ENCODE measurements around the gene SLC35A5.
A peak's percentile ranks its signal among the peaks of the same experiment; 100 is the strongest.

SLC35A5 gene

DNA sequence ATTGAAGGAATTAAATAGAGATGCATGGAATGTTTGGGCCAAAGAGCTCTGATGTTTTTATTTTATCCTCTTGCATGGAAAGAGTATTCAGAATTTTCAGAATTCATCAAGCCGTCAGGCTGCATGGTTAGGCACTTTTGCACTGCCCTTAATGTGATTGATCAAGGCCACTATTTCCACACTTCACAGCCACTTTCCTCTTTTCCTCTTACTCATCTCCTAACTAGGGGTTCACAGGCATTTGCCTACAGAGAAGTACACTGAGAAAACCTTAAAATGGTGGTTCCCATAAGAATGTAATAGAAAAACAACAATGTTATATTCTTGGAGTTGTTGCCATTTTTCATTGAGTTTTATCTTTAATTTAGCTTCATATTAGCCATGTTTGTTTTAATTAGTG is 10.9 kb downstream of the SLC35A5 start:
- no peak for DNase-seq (ENCODE audit: low read depth in 2 of 2)

DNA sequence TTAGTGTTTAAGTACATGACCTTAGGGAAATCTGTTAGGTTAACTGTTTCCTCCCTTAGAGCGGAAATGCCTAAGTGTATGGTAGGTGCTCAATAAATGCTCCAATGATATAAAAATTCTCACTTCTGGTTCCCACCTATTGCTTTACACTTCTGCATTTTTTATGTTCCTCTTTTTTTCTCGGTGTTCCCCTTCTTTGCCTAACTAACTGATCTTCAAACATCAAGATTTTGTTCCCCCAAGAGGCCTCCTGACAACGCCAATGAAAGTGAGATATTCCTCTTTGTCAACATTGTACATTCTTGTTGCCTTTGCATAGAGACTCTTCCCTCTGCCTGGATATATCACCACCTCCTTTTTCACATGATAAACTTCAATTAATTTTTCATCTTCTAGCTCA is 17.4 kb downstream of the SLC35A5 start:
- no peak for DNase-seq (ENCODE audit: low read depth in 2 of 2)

DNA sequence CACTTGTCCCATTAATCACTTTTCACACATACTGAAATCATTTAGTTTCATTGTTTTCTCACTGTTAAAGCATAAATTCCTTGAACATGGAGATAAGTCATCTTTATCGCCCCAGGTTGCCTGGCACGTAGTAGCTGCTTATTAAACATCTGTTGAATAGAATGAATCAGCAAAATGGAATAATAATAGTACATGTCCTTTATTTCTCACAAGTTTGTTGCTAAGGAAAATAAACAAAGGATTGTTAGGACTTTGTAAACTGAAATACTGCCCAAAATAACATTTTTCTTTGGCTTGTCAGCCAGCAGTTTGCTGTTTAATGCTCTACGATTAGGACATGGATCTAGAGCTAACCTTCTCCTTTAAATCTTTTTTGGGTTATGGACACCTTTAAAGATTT is 17.9 kb downstream of the SLC35A5 start:
- no peak for DNase-seq (ENCODE audit: low read depth in 2 of 2)

- peak; percentile 24 to 32 for DNase-seq (ENCODE audit: low read depth in 2 of 2)
Measured at GRCh38 chr3:112582244-112582874, 20.5 kb downstream of the SLC35A5 start.

- no peak for DNase-seq (ENCODE audit: low read depth in 2 of 2)
Measured at GRCh38 chr3:112583105-112583504, 21.3 kb downstream of the SLC35A5 start.

DNA sequence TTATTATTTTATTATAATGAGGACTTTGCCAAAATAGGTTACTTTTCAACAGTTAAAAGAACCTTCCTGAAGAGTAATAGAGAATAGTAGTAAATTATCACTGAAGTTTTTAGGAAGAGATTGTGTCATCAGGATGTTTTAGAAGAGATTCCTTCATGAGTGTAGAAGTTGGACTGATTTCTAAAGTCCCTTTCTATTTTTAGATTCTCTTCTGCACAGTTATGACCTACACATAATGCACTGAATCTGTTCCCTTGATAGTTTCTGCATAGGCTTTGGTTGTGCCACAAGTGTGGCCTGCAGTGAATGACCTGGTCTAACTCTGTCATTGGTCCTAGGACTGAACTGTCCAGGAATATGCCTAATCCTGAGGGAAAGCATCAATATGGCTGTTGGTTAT is 23.9 kb downstream of the SLC35A5 start:
- DNase-seq (ENCODE audit: low read depth in 2 of 2) = no peak

GRCh38 chr3:112587336-112587735 is 25.5 kb downstream of the SLC35A5 start:
- no peak for DNase-seq (ENCODE audit: low read depth in 2 of 2)

GRCh38 chr3:112593258-112593657 is 31.4 kb downstream of the SLC35A5 start:
- no peak for DNase-seq (ENCODE audit: low read depth in 2 of 2)

DNA sequence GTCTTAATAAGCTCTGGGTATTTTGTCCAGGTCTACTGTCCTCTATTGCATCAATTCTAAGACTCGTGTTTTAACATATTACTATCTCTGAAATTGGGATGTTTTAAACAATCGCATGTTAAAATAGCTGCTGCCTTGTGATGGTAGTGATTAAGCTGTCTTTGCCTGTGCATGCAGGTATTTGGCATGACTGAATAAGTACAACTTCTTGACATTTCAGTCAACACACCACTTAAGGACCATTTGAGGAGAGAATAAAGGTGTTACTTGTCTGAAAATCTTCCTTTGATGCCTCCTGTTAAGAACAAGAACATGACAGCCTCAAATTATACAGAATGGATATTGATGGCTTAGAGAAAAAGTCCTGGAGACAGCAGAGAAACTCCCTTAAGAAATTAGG is 33.0 kb downstream of the SLC35A5 start:
- no peak for DNase-seq (ENCODE audit: low read depth in 2 of 2)

DNA sequence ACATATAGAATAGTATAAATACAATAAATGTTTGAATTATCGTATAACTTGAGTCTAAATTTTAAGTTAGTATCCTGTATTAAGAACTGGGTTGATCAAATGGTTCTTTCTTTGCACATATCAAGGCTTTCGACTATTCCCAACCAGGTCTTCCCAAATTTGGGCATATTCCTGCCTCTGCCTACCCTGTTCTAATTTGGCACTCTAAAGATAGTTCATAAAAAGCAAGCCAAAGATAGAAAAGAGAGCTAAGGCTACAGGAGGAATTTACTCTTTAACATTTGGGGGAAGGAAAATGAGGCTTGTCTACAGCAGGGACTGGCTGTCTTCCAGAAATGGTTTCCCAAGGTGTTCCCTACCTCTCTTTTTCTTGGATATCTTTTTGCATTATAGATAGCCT is 36.1 kb downstream of the SLC35A5 start:
- DNase-seq (ENCODE audit: low read depth in 2 of 2) = no peak

DNA sequence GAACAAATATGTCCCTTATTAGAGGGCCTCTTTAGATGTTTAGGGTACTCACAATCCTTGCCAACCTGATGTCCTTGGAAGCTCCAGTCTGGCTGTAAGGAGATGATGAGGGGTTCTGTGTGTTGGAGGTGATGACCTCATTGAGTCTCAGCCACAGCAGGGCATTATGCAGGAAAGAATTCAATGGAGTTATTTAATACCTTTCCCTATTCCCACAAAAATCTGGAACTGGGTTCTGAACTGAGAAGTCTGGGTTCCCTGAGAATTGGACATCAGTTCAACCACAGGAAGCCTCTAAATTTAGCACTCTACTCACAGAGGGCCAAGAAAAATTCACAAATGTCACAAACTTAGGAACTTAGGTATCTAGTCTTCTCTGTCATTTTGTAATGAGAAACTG is 36.9 kb downstream of the SLC35A5 start:
- DNase-seq (ENCODE audit: low read depth in 2 of 2) = no peak

DNA sequence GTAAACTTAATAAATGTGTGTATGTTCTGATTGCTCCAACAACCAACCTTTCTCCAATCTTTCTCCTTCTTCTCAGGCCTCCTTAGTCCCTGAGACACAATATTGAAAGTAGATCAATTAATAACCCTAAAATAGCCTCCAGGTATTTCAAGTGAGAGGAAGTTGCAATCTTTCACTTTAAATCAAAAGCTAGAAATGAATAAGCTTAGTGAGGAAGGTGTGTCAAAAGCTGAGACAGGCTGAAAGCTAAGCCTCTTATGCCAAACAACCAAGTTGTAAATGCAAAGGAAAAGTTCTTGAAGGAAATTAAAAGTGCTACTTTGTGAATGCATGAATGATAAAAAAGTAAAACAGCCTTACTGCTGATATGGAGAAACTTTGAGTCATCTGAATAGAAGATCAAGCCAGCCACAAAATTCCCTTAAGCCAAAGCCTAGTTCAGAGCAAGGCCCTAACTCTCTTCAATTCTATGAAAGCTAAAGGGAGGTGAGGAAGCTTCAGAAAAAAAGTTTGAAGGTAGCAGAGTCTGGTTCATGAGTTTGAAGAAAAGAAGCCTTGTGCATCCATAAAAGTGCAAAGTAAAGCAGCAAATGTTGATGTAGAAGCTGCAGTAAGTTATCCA is 40.5 kb downstream of the SLC35A5 start:
- no peak for DNase-seq (ENCODE audit: low read depth in 2 of 2)

GRCh38 chr3:112604536-112604935 is 42.7 kb downstream of the SLC35A5 start:
- peak; percentile 87 to 89 for DNase-seq (ENCODE audit: low read depth in 2 of 2)

- peak; percentile 79 to 85 for DNase-seq (ENCODE audit: low read depth in 2 of 2)
Measured at GRCh38 chr3:112605285-112605684, 43.4 kb downstream of the SLC35A5 start.

DNA sequence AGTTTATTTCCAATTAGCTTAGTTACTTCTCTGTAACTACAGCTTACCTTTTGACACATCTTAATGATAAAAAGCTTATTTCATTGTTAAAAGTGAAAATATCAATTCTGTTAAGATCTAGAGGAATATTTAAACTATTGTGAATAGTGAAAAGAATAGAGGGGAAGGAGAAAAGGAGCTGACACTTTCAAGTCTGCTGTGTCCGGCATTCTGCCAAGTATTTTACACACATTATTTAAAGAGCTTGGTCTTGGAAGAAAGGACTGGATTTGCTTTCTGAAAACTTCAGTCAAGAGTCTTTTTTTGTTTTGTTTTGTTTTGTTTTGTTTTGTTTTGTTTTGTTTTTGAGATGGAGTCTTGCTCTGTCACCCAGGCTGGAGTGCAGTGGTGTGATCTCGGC is 44.3 kb downstream of the SLC35A5 start:
- DNase-seq (ENCODE audit: low read depth in 2 of 2) = no peak

- DNase-seq (ENCODE audit: low read depth in 2 of 2) = no peak
Measured at GRCh38 chr3:112607863-112608262, 46.0 kb downstream of the SLC35A5 start.

DNA sequence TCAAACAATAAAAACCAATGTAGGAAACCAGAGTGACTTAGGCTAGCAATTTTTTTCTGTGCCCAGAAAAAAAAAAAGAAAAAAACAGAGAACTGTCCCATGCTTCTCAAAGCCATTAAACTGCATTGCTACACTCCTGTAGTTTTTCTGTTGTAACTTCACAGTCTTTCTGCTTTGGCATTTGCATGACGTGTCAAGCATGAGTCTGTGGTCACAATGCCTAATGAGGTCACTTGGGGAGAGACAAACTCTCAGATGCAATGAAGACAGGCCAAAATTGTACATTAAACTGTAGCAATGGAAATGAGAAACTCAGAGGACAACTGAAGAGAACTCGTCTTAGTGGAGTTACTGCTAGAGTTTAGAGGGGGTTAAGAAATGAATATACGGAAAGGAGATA is 48.3 kb downstream of the SLC35A5 start:
- no peak for DNase-seq (ENCODE audit: low read depth in 2 of 2)

DNA sequence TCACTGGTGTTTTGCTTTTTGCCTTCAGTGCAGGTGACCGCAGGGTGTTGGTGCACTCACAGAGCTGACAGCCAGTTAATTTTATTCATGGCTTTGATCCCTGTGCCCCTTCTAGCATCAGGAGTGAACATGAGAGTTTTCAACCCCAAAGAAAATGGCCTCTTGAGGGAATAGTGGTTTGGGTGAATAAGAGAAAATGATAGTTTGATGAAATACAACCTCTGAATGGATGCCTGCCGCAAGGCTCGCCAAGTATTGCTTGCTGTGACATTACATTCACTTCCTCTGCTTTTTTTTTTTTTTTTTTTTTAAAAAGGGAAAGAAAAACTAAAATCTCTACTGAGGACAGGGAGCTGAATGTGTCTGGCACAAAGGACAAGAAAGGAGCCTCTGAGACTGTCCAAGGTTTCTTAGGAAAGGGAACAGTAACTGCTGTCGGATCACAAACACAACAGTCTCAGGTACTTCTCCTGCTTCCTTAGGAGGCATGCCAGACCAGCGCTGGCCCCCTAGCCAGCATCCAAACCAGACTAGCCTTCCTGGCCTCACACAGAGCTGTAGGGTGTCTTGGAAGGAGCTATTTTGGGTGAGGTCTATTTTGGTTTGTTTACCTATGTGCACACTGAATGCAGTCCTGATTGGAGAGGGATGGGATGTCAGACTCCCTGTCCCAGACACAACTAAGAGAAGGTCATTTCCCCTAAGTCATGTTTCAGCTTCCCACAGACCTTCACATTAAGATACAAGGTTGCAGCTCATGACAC is 50.1 kb downstream of the SLC35A5 start:
- DNase-seq (ENCODE audit: low read depth in 2 of 2) = no peak

- DNase-seq (ENCODE audit: low read depth in 2 of 2) = no peak
Measured at GRCh38 chr3:112615989-112616731, 54.3 kb downstream of the SLC35A5 start.

DNA sequence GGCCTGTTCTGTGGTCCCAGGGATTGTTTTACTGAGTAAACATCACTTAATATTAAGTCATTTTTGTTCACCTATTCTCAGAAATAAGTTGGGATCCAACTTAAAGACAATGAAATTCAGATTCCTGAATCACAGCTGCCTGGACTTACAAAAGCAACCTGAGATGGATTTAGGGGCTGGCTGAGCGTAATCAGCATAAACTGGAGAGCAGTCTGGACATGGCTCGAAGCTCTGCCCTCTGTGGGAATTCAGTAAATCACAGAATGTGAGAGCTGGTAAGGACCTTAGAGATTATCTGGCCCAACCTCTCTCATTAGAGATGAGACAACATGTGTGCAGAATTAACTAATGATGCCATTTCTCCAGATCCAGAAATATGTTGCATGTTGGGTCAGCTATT is 55.4 kb downstream of the SLC35A5 start:
- DNase-seq (ENCODE audit: low read depth in 2 of 2) = no peak

- DNase-seq (ENCODE audit: low read depth in 2 of 2) = no peak
Measured at GRCh38 chr3:112619295-112619694, 57.5 kb downstream of the SLC35A5 start.

DNA sequence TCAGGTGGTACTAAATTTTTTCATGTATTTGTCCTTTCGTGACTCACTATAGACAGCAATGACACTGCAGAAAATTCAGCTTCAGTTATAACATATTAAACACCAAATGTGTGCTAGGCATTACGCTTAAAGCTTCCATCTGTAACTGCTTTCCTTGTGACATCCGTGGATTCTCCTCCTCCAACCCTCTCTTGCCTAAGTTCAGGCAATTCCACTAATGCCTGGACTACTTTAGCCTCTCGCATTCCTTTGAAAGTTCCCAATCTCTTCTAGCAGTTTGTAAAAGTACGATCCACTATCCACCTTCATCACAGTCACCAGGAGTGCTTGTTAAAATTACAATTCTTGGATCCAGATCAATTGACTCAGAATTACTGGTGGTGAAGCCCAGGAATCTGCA is 61.4 kb downstream of the SLC35A5 start:
- no peak for DNase-seq (ENCODE audit: low read depth in 2 of 2)
